Activated CD4-positive, CD25-positive, alpha-beta regulatory T cell treated with anti-CD3 and anti-CD28 coated beads, Interleukin-2, amount 50 U/mL, for 24 hours (primary cell): Measurements from ENCODE around the gene ANK2.
"Not testable (repeated sequence)": the region's sequence is repeated elsewhere in the genome, so short reads cannot be mapped to it uniquely, and the experiment has no call there.

Experiments
- ATAC-seq, 2 donors: fragments of 150-1000 bp; cut with Tn5 transposase; one replicate each; pipeline ENCODE4 v1.10.0; 2021; ENCODE audit warnings: mild to moderate bottlenecking in 1 of 2, moderate library complexity in 1 of 2

The ANK2 gene

DNA sequence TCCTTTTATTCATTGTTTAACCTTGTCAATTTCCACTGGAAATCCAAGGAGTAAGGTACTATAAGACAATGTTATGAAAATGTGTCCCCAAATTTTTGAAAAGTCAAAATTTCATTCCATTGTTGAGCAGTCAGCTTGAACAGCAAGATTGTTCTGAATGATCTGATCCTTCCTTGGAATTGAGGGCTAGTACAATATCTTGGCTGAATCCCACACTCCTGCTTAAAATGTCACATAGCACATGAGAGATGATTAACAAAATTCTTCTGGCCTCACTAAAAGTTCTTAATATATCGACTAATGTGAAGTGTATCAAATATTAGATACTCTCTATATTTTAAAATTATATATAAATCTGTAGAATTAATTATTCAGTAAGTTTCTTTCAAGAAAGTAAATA, 104.8 kb downstream of the ANK2 start:
- no peak for ATAC-seq

DNA sequence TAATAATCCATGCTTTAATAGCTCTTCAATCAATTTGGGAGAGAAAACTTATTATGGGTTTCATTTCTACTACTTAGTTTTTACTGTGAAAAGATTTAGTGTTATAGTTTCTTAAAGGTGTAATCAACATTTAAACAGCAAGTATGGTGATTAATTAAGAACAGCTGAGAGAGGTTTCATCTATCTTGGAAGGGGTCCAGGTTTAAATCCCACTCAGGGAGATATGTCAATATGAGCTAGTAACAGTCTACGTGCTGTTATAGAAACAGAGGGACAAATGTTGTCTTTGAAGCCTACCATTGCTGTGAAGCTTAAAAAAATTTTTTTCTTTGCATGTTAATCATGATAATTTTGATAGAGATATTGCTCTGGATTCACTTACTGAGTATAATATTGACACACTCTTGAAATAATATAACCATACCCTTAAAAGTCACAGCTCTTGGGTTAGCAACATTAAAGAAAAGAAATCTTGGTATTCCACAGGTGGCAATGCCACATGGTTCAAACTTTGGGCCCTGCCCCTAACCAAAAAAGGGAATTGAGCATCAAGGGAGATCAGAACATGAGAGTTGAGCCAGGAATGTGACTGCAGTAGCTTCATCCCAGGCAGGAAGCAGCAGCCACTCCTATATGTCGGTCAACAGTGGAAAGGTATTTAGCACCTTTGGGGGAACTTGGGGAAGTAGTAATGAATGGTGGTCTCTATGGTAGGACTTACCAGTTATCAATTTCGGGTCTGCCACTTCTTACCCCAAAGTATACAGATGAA, 107.8 kb downstream of the ANK2 start:
- no peak for ATAC-seq

DNA sequence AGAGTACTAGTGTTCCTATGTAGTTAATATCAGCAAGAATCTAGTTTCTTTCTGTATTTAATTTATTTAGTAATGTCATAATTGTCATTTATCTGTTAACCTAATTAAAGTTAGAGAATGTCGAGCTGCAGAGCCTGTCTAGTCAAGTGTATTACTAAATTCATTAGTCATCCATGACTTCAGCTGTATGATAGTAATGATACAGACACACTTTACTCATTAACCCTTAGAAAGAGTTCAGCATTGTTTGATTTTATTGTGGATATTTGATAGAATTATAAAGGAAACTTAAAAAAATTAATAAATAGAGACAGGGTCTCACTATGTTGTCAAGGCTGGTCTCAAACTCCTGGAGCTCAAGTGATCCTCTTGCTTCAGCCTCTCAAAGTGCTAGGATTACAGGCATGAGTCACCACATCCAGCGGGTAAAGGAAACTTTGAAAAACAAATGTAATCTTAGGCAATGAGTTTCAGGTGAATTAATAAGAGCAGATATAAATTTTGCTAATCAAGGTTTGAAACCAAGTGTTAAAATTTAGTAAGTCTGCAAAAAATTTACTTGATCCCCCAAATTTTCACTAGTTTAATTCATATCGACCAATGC, 110.6 kb downstream of the ANK2 start:
- ATAC-seq: no peak

DNA sequence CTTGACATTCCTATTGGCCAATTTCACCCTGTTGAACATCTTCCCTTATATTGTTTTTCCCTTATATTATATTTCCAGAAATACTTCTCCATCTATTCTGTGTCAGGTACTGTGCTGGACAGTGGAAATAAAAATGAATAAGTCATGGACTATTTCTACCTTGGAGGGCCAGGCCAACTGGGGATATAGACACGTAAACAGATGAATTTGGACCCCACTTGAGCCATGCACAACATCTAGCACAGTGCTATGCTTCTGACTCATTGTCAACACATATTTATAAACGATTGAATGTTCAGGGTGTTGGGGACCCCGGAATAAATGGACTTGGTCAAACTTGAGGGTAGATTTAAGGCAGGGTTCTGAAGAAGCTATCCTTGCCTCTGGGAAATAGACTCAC, 111.1 kb downstream of the ANK2 start:
- ATAC-seq: no peak

DNA sequence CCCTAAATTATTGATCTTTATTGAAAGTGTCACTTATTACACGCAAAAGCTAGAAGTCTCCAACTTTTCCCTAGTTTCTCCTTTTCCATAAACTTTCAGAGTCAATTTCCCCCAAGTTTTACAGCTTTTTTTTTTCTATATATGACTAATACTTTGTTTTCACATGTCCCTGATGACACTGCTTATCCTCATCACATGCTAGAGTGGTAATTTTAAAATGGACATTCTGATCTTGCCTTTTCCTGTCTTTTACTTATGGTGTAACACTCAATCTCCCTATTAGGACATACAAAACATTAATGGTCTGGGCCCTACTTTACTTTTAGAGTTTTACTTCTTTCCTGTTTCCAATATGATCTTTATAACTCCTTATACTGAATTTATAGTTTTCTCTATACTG, 112.6 kb downstream of the ANK2 start:
- no peak for ATAC-seq

DNA sequence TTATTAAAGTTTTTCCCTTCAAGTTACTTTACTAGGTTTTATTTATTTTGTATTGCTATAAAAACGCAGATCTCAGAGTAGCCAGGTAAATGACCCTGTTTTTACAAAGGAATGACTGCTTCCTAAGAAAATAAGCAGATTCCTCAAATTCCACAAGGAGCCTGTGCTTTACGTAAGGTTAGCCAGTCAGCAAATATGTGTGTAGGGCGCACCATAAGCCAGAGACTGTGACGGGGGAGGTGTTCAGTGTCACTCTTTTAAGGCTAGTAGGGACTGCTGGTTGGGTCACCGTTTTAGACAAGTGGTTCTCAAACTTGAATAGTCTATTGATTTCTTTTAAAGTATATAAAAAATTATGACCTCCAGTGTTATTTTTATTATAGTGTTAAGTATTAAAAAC, 119.9 kb downstream of the ANK2 start:
- ATAC-seq: no peak

DNA sequence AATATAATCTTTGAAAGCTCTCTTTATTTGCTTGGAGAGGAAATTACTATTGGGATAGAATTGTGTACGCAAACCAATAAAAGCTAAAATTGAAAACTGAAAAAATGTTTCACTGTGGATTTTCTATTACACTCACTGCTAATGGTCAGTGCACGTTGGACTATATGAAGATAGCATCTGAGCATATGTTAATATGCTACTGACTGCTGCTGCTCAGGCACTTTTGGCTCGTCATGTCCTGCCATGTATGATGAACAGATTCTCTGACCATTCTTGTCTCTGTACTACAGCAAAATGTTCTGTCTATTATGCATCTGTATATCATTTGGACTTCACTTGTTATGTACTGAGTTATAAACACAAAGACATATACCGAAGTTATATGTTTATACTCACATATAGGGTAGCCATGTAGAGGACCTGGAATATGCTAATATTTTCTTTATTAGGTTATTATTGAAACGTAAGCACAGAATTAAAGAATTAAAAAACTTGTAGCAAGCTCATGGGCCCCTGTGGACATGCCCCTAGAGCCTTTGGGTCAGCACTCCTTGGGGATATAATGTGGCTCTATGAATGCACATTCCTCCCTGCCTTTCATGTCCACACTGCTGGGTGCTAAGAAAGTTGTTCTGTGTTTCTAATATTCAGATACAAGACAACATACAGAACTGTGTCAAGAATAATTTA, 120.8 kb downstream of the ANK2 start:
- no peak for ATAC-seq

DNA sequence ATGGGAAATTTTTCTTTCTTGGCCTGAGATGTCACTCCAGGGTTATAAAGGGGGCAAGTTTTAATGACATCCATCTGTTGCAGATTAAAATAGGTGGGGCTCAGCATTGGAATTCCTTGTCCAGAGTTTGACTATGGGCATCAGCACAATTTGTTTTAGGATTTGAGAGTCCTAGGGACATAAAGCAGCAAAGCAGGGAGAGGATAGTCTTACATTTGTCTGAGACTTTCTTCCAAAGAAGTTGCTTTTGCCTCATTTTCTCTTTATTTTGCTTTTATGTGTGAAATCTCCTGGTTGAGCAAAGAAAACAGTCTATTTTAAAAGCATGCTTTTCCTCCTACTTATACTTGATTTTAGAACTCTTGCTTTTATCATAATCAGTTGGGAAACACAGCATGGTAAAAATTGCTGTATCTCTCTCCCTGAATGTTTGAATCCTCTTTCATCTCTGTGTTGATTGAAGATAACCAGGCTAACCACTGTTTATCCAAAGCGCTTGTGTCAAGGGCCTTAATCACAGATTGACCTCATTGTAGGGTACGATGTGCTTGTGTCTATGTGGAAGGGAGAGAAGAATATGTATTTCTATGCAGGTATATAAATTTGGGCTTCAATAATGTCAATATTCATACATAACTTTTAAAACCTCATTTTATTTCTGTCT, 121.5 kb downstream of the ANK2 start:
- ATAC-seq: no peak

DNA sequence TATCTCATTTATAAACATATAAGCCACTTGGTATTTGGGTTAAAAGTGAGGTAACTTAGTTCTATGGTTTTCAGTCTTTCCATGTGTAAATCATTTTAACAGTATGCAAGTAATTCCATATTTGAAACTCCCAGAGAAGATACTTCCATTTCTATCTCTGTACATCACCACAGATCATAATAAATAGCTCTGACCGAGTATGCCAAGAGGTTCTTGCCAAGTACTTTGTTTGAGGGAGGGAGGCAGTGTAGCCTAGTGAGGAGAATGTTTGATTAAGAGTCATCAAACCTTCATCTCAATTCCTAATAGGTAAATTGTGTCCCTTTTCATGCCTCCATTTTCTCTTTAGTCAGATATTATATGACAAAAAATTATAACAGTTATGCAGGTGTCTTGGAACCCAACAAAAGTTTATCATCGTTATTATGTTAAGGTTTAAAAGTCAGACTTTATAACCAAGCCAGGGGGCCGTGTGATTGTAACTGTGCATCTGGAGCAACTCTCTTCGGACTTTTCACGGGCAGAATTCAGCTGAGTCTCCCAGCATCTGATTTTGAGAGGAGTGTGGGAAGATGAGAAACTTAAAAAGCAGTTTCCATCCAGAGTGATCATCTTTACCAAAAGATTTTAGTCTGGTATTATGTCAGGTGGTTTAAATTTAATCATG, 123.8 kb downstream of the ANK2 start:
- ATAC-seq: no peak

DNA sequence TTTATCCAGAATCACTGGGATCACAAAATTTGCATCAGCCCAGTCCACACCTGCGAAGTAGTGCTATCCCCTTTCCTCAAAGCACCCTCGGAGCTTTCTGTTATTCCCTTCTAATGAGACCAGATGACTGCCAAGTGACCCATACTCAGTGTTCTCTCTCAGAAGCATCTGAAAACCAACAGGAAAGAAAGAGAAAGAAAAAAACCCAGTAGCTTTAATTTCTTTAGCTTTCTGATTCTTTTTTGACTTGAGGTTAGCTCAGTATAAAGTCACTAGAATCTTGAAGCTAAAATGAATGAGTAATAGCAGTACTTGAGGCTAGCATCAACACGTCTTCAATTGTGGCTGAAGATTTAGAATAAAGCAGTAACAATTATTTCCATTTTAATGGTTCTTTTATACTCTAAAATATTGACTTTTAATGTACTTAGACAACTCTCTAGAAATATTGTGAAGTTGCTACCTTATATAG, 124.4 kb downstream of the ANK2 start:
- no peak for ATAC-seq

DNA sequence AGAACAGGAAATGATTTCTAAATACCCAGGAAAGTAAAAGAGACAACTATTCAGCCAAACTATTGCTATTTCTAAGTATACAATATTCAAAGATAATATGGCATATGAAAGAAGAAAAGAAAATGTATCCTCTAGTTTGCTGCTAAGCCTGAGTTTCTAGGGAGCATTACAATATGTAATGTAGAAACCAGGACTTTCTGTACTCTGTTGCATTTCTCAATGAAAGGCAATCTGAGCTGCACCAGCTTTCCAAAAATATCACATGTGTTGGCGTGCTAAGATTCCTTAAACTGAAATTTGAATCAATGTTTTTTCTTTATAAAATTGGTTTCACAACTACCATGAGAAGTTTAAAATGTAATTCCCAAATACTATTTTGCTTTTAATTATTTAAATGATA, 129.6 kb downstream of the ANK2 start:
- ATAC-seq: no peak

DNA sequence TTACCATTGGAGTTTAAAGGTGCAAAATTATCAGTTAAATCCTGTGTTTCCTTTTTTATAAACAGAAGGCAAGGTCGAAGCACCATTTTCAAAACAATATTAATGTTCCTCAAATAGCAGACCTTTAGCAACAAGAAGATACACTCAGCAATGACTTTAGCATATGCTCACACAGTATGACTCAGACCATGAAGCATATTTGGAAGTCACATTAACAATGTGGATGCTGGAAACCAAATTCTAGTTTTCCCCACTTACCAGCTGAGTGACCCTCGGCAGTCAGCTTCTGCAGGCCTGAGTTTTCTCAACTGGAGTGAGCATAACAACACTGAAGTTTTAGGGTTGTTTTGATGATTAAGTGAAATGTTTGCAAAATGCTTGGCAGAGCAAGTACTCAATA, 130.5 kb downstream of the ANK2 start:
- ATAC-seq: no peak

DNA sequence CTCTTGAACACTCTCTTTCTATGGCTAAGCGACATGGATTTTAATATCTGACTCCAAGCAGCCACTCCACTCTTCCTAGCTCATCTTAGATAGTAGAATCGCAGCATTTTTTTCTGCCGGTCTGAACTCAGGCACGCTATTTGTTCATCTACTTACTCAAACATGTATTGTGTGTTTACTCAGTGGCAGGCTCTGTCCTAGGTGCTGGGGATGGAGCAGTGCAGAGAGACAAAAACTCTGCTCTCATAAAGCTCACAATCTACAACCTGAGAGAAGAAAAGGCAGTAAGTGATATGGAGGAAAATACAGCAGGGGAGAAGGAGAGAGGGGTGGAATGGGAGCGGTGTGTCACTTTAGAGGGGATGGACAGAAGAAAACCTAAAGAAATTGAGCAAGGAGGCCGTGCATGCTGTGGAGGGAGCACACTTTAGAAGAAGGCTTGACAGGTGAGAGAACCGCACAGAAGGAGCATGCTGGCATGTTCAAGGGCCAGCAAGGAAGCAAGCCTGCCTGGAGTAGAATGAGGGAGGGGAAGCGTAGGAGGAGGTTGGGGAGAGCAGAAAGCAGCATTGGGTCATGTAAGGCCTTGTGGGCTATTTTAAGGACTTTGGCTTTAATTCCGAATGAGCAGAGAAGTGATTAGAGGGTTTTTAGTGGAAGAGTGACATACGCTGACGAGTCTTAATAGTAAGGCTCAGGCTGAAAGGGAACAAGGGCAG, 132.0 kb downstream of the ANK2 start:
- no peak for ATAC-seq

DNA sequence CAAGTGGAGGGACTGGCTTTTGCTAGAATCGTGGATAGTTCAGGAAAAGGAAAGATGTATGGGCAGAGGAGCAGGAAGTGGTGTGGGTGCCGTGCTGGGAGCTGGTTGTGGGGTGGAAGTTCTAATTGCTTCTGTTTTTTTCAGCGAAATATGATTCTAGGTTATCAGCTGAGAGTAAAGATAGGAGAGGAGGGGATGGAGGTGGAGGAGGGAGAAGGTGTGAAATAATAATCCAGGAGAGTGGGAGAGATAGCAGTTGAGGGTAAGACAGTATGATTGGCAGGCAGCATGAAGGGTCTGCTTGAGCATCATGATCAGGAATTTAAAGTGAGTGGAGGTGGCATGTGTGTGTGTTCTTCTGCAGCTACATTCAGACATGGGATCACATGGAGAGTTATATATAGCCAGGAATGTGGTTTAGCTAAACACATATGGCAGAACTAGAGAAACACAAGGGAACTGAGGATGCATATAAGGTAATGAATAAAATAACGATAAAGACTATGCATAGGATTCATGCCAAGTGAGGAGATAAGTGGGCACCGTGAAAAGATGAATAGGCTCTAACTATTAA, 133.7 kb downstream of the ANK2 start:
- no peak for ATAC-seq

DNA sequence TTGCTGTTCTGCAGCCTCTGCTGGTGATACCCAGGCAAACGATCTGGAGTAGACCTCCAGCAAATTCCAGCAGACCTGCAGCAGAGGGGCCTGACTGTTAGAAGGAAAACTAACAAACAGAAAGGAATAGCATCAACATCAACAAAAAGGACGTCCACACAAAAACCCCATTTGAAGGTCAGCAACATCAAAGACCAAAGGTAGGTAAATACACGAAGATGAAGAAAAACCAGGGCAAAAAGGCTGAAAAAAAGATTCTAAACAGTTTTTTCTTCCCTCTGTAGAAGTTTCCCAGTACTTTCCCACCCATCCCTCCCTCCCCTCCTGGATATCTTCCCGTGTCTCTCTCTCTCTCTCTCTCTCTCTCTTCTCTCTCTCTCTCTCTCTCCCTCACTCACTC, 136.8 kb downstream of the ANK2 start:
- ATAC-seq: not testable (repeated sequence)

DNA sequence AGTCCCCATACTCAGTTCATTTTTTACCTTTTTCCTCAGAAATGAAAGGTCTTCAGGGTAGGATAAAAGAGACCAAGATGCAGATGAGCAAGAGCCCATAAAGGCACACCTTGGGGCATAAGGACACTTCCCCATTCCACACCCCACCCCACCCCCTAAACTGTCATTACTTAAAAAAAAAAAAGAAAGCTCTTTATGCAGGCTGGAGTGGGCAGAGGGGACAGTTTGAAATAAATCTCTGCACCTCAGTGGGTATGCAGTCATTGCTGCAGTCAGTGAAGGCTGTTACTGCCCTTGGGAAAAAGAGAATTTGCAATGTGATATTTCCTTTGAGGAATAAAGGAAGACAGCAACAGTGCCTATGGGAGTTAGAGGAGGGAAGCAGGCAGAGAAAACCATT, 137.5 kb downstream of the ANK2 start:
- ATAC-seq: no peak

DNA sequence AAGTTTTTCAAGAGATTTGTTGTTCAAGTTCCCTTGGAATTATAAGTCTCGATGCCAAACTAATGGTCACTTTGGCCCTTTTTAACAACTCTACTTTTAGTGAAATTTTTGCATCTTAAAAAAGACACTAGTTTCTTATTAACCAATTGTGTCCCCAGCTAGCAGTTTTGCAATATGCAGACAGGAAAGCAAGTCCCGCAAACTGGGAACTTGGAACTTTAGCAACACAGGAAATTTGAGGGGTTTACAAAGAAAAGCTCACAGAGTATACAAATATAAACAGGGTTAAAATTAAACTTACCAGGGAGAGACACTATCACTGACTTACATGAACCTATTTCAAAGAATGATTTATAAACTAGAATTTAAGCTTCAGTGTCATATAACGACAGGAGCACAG, 137.9 kb downstream of the ANK2 start:
- ATAC-seq: no peak

DNA sequence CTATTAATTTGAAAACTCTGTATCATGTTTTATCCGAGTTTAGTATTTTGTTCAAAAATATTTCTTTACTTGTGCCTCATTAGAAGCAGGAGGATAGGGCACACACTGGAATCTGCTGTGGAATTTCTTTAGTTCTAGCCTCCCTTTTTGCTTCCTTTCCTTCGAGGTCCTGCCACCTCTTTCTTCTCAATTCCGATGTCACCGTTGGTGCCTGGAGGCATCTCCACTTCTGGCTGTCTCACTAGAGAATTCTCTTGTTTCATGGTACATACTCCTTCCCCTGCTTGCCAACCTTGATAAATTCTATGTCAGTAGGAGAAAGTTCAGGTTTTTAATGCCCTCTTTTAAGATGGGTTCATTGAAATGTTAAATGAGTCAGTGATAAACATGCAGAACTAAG, 140.1 kb downstream of the ANK2 start:
- no peak for ATAC-seq

DNA sequence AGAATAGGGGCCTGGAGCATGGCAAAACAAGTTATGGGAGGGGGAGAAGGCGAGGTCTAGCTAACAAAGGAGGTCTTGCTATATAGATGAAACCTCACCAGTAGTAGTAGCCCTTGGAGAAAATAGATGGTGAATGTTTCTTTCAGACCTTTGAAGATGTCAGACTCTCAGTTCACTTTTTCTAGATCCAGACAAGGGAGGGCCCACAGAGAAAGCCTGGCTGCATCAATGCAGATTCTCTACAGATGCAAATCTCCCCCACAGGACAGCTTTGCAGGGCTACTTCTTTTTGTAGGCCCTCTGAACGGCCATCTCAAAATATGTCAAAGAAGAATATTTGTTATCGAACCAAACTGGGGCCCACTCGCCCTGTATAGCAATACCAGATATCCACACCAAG, 159.7 kb downstream of the ANK2 start:
- no peak for ATAC-seq

DNA sequence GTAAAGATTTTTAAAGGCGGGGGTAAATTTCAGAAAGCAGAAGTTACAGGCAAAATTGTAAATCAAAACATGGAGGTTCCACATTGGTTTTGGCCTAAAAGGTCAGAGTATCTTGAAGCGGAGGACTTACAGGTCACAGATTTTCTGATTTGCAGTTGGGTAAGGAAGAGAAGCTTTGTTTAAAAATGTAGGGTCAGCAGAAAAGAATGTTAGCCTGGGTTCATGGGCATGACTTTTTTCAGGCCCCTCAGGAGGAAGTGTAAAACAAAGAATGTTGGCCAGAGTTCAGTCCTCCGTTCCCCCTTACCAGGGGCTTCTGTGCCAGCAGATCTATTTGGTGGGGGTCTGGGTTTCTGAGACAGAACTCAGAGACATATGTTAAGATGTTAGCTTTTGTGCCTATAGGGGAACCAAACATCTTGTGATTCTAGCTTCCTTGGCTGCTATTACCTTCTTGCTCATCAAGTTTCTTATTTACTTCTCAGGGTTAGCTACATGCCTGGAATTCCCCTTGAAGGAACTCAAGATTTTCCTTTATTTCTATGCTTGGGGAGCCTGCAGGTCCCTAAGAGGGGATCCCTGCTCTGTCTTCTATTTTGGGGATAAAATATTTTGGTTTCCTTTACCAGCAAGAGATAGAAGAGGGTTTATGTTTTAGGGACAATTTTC, 160.3 kb downstream of the ANK2 start:
- no peak for ATAC-seq

DNA sequence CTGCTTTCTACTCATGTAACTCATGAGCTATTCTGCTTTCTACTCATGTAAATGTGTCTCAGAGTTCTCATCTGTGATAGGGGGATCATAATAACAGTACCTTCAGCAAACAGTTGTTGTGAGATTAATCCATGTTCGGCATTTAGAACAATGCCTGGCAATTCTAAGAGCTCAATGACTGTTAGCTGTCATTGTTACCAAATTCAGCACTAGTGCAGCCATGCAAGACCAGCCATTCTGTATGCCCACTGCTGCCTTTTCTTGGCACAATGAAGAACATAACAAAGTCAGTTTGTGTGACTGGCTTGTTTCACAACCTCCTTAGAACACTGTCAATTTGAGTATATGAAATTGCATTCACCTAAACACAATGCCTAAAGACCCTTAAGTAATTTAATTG, 163.2 kb downstream of the ANK2 start:
- ATAC-seq: no peak
